Measurements from ENCODE around the gene LRRN4CL.
"Not testable (repeated sequence)": the region's sequence is repeated elsewhere in the genome, so short reads cannot be mapped to it uniquely, and the experiment has no call there.

GRCh38 chr11:62675415-62675814, 13.9 kb downstream of the LRRN4CL start:
- not testable (repeated sequence) for TF ChIP-seq EP300 (IDR thresholded peaks at IDR 0.05); CTCF (IDR thresholded peaks at IDR 0.05); POLR2A (IDR thresholded peaks at IDR 0.05; ENCODE audit: low read depth)
